ENCODE measurements around the gene JMY.

The JMY gene

GRCh38 chr5:79287907-79288306 lies 52.0 kb downstream of the JMY start:
- DNase-seq: no peak

- DNase-seq: no peak
Measured at GRCh38 chr5:79295029-79295428, 59.1 kb downstream of the JMY start.

- DNase-seq: no peak
Measured at GRCh38 chr5:79297661-79298060, 61.7 kb downstream of the JMY start.

- peak; percentile 67 for DNase-seq
Measured at GRCh38 chr5:79301046-79301712, 65.2 kb downstream of the JMY start.

- no peak for DNase-seq
Measured at GRCh38 chr5:79302454-79302853, 66.5 kb downstream of the JMY start.

GRCh38 chr5:79305706-79306105 lies 69.8 kb downstream of the JMY start:
- DNase-seq: peak; percentile 32

GRCh38 chr5:79318935-79319614 lies 83.1 kb downstream of the JMY start:
- peak; percentile 93 for DNase-seq

GRCh38 chr5:79329453-79329852 lies 93.5 kb downstream of the JMY start:
- peak; percentile 2 for DNase-seq

GRCh38 chr5:79330071-79330470 lies 94.1 kb downstream of the JMY start:
- peak; percentile 2 for DNase-seq

GRCh38 chr5:79333852-79334557 lies 98.1 kb downstream of the JMY start:
- DNase-seq: no peak

GRCh38 chr5:79346420-79346824 lies 110.5 kb downstream of the JMY start:
- DNase-seq: peak; percentile 55

GRCh38 chr5:79349047-79349446 lies 113.1 kb downstream of the JMY start:
- DNase-seq: no peak

- no peak for DNase-seq
Measured at GRCh38 chr5:79349881-79350280, 114.0 kb downstream of the JMY start.

- peak; percentile 50 for DNase-seq
Measured at GRCh38 chr5:79357398-79357797, 121.5 kb downstream of the JMY start.

Measured in fibroblast of upper back skin (primary cell).